HG03045 (cell line): ENCODE results near the gene FAM133A.

Experiments
- ATAC-seq: cut with Tn5 transposase; IDR thresholded peaks from one replicate; pipeline ENCODE4 v1.9.1; 2021; ENCODE audit warnings: mild to moderate bottlenecking, moderate library complexity; ENCODE audit not compliant: unreplicated experiment

Gene FAM133A

DNA sequence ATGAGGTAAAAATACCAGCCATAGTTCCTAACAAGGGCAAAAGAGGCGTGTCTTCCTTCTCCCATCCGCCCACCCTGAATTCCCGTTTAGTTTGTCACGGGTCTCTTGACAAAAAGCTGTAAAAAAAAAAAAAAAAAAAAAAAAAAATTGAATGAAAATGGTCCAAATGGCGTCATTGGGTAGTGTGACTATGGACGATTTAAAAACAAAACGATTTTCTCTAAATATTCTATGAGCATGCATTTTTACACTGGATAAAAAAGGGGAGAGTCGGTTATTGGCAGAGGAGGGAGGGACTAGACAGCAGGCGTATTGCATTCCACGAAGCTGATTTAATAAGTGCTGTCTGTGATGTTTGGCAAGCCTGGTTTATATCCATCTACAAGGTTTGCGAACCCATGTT, at the start of gene FAM133A:
TSS of gene FAM133A (plus strand) at position 338 of the 403 bp plus-strand sequence. CDS start 35,214 bp downstream, outside the sequence.
- ATAC-seq: no peak

DNA sequence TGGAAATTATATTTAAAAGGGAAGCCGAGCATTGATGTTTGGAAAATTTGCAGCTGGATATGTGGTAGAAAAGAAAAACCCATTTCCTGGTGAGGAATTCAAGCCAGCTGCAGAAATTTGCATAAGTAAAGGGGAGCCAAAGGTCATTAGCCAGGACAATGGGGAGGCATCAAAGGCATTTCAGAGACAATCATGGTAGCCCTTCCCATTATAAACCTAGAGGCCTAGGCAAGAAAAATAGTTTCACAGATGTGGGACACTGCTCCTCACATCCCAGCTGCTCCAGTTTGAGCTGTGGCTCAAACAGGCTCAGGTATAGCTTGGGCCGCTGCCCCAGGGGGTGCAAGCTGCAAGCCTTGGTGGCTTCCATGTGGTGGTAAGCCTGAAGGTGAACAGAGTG, 36.4 kb upstream of the FAM133A start:
- ATAC-seq: no peak

DNA sequence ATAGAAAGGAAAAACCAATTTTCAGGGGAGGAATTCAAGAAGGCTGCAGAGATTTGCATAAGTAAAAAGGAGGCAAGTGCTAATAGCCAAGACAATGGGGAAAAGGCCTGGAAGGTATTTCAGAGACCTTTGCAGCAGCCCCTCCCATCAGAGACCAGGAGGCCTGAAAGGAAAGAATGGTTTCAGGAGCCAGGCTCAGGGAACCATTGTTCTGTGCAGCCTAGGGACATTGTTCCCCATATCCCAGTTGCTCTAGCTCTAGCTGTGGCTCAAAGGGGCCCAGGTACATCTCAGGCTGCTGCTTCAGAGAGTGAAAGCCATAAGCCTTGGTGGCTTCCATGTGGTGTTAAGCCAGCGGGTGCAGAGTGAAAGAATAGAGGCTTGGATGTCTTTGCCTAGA, 24.6 kb upstream of the FAM133A start:
- no peak for ATAC-seq

DNA sequence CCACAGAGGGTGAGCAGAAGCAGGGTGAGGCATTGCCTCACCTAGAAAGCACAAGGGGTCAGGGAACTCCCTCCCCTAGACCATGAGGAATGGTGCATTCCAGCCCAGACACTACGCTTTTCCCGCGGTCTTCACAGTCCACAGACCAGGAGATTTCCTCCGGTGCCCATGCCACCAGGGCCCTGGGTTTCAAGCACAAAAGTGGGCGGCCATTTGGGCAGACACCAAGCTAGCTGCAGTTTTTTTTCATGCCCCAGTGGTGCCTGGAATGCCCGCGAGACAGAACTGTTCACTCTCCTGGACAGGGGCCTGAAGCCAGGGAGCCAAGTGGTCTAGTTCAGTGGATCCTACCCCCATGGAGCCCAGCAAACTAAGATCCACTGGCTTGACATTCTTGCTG, 13.4 kb upstream of the FAM133A start:
- no peak for ATAC-seq

GRCh38 chrX:93673056-93673868, 744 bp upstream of the FAM133A start, which contains the start of gene NAP1L3:
Gene NAP1L3, minus strand, starts transcription at chrX:93673578. Its CDS starts 274 bp downstream, at chrX:93673304.
- peak; percentile 74 for ATAC-seq

GRCh38 chrX:93695981-93696380, 22.0 kb downstream of the FAM133A start:
- ATAC-seq: no peak

- ATAC-seq: no peak
These were observed 29.7 kb downstream of the FAM133A start for GRCh38 chrX:93703701-93704100.

DNA sequence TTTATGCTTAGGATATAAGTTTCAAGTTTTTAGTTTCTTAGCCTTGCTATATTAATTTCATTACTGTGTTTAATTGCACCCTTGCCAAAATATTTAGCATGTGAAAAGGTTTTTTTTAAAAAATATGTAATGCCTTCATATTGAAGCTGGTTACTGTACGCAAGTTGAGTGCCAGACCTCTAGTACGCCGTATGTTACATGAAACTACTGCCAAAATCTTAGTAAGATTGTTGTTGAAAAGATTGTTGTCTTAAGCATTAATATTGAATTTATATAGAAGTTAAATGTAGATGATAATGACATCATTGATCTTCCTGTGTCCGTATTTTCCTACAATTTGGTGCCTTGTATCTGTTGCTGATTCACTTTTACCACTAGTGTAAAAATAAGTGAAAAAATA, 37.1 kb downstream of the FAM133A start:
- no peak for ATAC-seq

- no peak for ATAC-seq
These were observed 67.8 kb downstream of the FAM133A start for GRCh38 chrX:93741811-93742210.

GRCh38 chrX:93760163-93760562, 86.2 kb downstream of the FAM133A start:
- no peak for ATAC-seq
